Suppressor macrophage treated with lipopolysaccharide for 1 hour (primary cell): ENCODE results near the gene GRM5.
"Not testable (repeated sequence)": the region's sequence is repeated elsewhere in the genome, so short reads cannot be mapped to it uniquely, and the experiment has no call there.

Source experiments
- DNase-seq, 3 donors: peaks; one replicate each; pipeline ENCODE4 v3.0.0-alpha.2; 2020 to 2022

GRM5 gene

GRCh38 chr11:89065651-89066201 is at the start of gene GRM5:
TSS of gene GRM5 (minus strand) at chr11:89065982. CDS start at chr11:89047872, 18,110 bp downstream.
- not testable (repeated sequence) for DNase-seq

DNA sequence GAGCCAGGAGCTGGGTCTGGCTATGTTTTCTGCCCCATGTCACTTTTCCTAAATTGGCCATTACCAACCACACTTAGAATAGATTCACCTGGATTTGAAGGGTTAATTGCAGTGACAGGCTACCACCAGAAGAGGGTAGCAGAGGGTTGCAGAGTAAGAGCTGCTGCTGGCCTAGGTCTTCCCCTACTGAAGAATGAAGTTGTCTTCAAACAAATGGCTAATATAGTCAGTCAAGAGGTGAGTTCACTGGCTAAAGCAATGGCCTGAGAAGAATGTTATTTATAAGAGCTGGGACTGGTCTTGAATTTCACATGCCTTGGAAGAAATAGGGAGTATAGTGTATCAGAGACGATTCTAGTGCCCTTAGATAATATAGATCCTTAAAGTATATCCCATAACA is 32.2 kb upstream of the GRM5 start:
- peak in 2 of 3 donors; percentile 1 to 7 for DNase-seq

DNA sequence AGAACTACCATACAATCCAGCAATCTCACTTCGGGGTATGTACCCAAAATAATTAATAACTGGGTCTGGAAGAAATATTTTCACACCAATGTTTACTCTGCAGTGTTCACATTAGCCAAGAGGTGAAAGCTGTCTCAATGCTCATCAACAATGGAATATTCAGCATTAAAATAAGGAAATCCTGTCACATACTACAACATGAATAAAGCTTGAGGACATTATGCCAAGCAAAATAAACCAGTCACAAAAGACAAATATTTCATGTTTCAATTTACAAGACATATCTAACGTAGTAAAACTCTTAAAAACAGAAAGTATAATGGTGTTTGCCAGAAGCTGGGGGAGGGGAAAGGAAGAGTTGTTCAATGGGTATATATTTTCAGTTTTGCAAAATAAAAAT is 28.0 kb upstream of the GRM5 start:
- not testable (repeated sequence) for DNase-seq

- DNase-seq: not testable (repeated sequence)
These were observed 19.2 kb upstream of the GRM5 start for GRCh38 chr11:89084951-89085350.

DNA sequence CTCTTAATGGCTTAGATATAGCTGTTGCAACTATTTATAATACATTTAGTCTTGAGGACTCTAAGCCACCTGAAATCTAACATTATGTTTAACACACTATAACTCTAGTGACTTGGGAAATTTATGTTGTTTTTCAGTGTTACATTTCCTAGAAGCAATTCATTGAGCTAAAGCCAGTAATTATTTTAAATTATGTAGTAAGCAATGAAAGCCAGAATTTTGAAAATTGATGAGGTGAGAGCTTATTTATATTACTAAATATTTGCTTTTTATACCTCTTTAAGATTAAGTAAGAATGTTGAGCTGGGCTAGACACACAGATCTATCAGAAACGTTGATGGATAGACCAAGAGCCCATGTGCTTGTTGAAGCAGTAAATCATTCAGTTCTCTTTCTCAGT is 5.1 kb upstream of the GRM5 start:
- DNase-seq: not testable (repeated sequence)

GRCh38 chr11:89067264-89067663 is 1.5 kb upstream of the GRM5 start:
- no peak for DNase-seq

GRCh38 chr11:89065066-89065465 is 716 bp downstream of the GRM5 start:
- no peak for DNase-seq

GRCh38 chr11:89063481-89063951 is 2.3 kb downstream of the GRM5 start:
- DNase-seq: not testable (repeated sequence)

- DNase-seq: not testable (repeated sequence)
These were observed 2.9 kb downstream of the GRM5 start for GRCh38 chr11:89062771-89063298.

DNA sequence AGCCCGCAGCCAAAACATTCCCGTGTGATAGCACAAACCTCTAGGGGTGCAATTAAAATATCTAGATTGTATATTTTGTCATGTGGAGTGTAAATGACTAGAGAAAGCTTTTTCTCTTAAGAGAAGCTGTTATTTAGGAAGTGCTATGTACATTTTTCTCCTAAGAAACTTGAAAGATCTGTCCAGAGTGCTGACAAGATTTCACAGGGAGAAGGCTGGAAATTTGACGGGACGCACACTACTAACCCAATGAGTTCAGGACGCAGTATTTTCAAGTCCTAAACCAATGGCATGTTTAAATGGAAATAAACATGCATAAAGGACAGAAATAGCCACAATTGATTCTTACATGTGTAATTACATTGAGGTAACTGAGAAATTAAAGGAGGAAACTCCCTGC is 3.9 kb downstream of the GRM5 start:
- DNase-seq: not testable (repeated sequence)

GRCh38 chr11:89057406-89057805 is 8.4 kb downstream of the GRM5 start:
- DNase-seq: not testable (repeated sequence)

DNA sequence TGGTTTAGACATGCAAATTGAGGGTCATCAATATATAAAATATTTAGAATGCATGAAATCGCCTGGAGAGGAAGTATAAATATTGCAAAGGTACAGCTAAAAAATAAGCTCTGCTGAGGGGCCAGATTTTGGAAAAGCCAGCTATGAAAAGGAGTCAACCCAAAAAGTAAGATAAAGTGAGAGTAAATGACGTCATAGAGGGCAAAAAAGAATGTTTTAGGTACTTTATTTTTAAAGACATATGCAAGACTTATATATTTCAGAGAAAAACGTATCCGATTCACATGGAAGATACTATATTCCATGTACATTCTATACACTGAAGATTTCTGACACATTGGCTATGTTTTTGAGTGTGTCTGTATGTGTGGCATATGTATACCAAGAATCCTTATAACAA is 13.6 kb downstream of the GRM5 start:
- no peak for DNase-seq

- not testable (repeated sequence) for DNase-seq
These were observed 18.6 kb downstream of the GRM5 start for GRCh38 chr11:89047159-89047558.

DNA sequence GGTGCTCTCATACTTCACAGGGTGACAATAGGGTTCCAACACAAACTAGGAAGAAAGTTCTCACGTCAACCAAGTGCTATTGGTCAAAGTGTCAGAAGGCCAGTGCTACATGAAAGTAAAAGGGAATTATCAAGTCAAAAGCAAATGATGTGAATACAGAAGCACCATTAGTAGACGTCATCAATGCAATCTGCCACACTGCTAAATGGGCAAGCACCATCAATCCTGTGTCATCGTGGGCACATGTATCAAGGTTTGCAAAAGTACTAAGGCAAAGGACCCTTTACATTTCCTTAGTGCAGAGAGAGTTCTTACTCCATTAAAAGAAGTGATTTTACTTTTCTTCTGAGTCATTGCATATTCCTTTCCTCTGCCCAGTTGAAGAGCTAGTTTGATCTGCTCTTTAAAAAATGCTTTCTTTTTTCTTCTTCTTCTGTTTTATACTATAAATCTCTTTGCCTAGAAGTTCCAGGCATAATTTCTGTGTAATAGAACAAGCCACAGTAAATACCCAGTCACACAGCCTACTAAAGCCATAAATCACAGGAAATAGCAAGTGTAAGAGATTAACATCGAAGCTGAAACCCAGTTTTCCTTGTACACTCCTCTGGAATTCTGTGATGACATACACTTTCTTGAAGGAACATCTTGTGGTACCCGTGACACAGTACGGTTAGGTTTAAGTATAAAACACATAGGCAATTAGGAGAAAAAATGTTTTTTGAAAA is 21.8 kb downstream of the GRM5 start:
- not testable (repeated sequence) for DNase-seq

GRCh38 chr11:89029671-89030070 is 36.1 kb downstream of the GRM5 start:
- not testable (repeated sequence) for DNase-seq

GRCh38 chr11:89021339-89021738 is 44.4 kb downstream of the GRM5 start:
- DNase-seq: no peak

DNA sequence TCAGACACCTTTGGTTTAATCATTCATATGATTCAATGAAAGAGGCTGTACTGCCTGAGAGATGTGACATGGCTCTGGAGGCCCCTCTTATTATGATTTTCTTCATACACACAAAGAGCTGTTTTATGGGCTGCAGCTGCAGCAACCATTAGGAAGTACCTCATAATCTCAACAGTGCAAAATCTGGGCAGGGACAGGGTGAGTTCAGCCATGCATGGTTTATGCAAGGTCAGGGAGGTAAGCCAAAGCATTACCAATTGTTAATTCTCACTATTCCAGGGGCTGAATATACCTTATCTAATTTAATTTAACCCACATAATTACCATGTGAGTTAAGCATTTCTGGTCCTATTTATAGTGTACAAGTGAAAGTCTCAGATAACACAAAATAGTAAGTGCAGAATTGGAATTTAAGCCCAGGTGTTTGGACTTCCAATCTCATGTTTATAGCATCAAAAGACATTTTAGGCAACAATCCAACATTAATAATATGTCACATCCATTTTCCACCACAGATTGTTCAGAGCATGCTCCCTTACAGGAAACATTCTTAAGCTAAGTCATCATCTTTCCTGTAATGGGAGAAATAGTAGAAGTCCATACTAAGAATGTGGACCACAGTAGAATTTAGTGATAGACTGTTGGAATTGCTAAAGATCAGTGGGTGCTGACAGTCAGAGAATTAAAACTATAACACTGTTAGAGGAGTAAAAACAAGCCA is 45.8 kb downstream of the GRM5 start:
- not testable (repeated sequence) for DNase-seq

DNA sequence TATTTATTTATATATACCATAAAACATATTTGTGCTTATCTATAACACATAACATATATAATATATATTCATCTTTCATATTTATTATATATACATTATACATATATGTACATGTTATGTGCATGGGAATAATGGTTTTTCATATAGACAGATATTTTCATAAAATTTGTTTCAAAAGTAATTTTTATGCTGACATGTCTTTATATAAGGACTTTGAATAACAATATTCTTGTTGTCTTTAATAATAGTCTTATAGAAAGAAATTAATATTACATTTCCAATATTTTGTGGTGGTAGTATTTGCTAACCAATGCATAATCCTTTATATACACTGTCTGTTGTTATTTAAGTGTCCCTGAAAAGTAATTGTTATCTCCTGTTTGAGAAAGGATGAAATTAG is 49.6 kb downstream of the GRM5 start:
- no peak for DNase-seq

- no peak for DNase-seq
These were observed 50.2 kb downstream of the GRM5 start for GRCh38 chr11:89015614-89016013.

- DNase-seq: not testable (repeated sequence)
These were observed 64.9 kb downstream of the GRM5 start for GRCh38 chr11:89000852-89001251.

DNA sequence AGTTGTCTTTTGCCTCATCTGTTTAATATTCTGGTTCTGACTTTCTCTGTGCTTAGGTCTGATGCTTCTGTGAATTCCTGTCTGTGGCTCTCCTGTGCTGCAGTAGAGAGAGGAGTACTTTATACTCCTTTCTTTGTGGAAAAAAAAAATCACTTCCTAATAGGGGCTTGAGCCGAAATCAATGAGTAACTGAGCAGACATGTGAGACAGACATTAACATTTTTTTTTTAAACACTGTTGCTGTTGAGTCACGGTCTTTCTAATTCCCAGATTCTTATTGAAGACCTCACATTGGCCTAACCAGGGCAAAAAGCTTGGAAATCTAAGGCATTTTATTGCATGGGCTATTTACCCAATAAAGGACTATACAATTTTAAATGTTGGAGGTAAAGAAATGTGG is 86.1 kb downstream of the GRM5 start:
- no peak for DNase-seq

GRCh38 chr11:88978992-88979391 is 86.8 kb downstream of the GRM5 start:
- not testable (repeated sequence) for DNase-seq

DNA sequence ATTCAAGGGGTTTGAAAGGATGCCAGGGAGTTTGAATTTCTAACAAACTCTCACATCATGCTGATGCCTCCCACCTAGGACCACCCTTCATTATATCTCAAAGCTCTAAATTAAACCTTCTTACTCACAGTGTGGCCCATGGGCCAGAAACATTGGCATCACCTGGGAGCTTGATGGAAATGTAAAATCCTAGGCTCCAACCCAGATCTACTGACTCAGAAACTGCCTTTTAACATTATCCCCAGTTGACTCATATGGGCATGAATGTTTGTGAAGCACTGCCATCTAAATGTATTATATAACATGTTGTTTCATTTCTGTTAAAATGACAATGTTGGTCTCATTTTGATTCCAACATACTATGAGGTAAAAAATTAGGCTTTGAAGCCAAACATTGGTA is 90.3 kb downstream of the GRM5 start:
- not testable (repeated sequence) for DNase-seq

DNA sequence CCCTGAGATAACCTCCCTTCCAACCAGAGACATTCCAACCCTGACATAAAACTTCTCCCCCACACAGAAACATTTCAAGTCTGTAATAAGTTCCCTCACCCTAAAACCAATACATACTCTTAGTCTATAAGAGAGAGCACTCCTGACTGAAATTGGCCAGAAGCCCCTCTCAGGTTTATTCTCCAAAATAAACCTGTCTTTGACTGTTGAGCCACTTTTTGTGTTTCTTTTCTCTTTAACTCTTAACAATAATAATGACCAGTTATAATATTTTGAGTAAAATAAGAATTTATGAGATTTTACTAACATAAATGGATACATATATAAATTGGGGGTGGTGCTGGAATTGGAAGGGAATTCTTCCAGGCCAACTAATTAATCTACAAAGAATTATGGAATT is 93.6 kb downstream of the GRM5 start:
- DNase-seq: no peak
